Measurements from ENCODE around the gene PRM1.

- TF ChIP-seq CTCF (IDR thresholded peaks at IDR 0.05; ENCODE audit: low read depth, low read length, missing input control) (no peak), ATF3 (IDR thresholded peaks at IDR 0.05) (no peak)
Measured at GRCh38 chr16:11289202-11289601, 8.1 kb upstream of the PRM1 start.
